KBM-7 (cell line): ENCODE results near the gene GTF2H2C_2.
"Not testable (repeated sequence)": the region's sequence is repeated elsewhere in the genome, so short reads cannot be mapped to it uniquely, and the experiment has no call there.

ENCODE experiments used
- DNase-seq: peaks from one replicate; pipeline ENCODE4 v3.0.0-alpha.2; 2015
- in situ Hi-C: fragments of 300-500 bp; cut with MboI; formaldehyde crosslinking; loops from 2 replicates; pipeline ENCODE4 v1.14.3; 2020; ENCODE audit warnings: low sequenced_read_pairs, low pct_unique_long_range_greater_than_20kb, mixed read lengths

The GTF2H2C_2 gene

GRCh38 chr5:70415117-70415516 is at the start of gene GTF2H2C_2:
Gene GTF2H2C_2 (plus strand): TSS chr5:70415368.
- DNase-seq, in situ Hi-C loops: not testable (repeated sequence)

- DNase-seq, in situ Hi-C loops: not testable (repeated sequence)
Observed at GRCh38 chr5:70400984-70401686, 14.0 kb upstream of the GTF2H2C_2 start.

GRCh38 chr5:70421322-70421721 is 6.2 kb downstream of the GTF2H2C_2 start:
- DNase-seq, in situ Hi-C loops: not testable (repeated sequence)

GRCh38 chr5:70423215-70423614 is 8.0 kb downstream of the GTF2H2C_2 start:
- in situ Hi-C loops, DNase-seq: not testable (repeated sequence)

GRCh38 chr5:70438518-70438917 is 23.4 kb downstream of the GTF2H2C_2 start:
- DNase-seq, in situ Hi-C loops: not testable (repeated sequence)

GRCh38 chr5:70449565-70449964 is 34.4 kb downstream of the GTF2H2C_2 start:
- in situ Hi-C loops, DNase-seq: not testable (repeated sequence)

GRCh38 chr5:70451249-70451984 is 36.2 kb downstream of the GTF2H2C_2 start:
- DNase-seq, in situ Hi-C loops: not testable (repeated sequence)

GRCh38 chr5:70457093-70457492 is 41.9 kb downstream of the GTF2H2C_2 start:
- DNase-seq, in situ Hi-C loops: not testable (repeated sequence)

- in situ Hi-C loops: not testable (repeated sequence)
Observed at GRCh38 chr5:70459188-70459587, 44.0 kb downstream of the GTF2H2C_2 start.

GRCh38 chr5:70461984-70462383 is 46.8 kb downstream of the GTF2H2C_2 start:
- in situ Hi-C loops: not testable (repeated sequence)

More at GRCh38 chr5:70459188-70459587, 44.0 kb downstream of the GTF2H2C_2 start:
- DNase-seq: not testable (repeated sequence)

GRCh38 chr5:70464019-70464637 is 49.0 kb downstream of the GTF2H2C_2 start:
- DNase-seq, in situ Hi-C loops: not testable (repeated sequence)

More at GRCh38 chr5:70461984-70462383, 46.8 kb downstream of the GTF2H2C_2 start:
- DNase-seq: not testable (repeated sequence)

GRCh38 chr5:70469926-70470509 is 54.9 kb downstream of the GTF2H2C_2 start:
- DNase-seq, in situ Hi-C loops: not testable (repeated sequence)
